Left ventricle myocardium inferior (tissue), 1 donor: ENCODE measurements around the gene CLDN25. TPM values are rescaled to one million over a fixed set of nuclear protein-coding genes. Genes with fewer than 3 reads are reported as not detected.

Experiments used
- DNase-seq: peaks from one replicate; pipeline ENCODE4 v3.0.0-alpha.2; 2020
- H3K27ac ChIP-seq: fragments of 200-600 bp; replicated peaks from 2 replicates; pipeline ENCODE4 v1.8.0; 2021
- H3K27me3 ChIP-seq: fragments of 200-600 bp; 2 replicates; pipeline ENCODE4 v1.8.0; 2021; ENCODE audit warnings: low read depth
- H3K36me3 ChIP-seq: fragments of 200-600 bp; 2 replicates; pipeline ENCODE4 v1.8.0; 2021
- H3K4me1 ChIP-seq: fragments of 200-600 bp; 2 replicates; pipeline ENCODE4 v1.8.0; 2021
- H3K4me3 ChIP-seq: fragments of 200-600 bp; 2 replicates; pipeline ENCODE4 v1.8.0; 2021; ENCODE audit warnings: mild to moderate bottlenecking, moderate library complexity
- H3K9me3 ChIP-seq: fragments of 200-600 bp; replicated peaks from 2 replicates; pipeline ENCODE4 v1.8.0; 2021
- CTCF ChIP-seq: fragments of 200-600 bp; IDR thresholded peaks from 2 replicates; pipeline ENCODE4 v1.8.0; 2021; ENCODE audit warnings: antibody characterized with exemption, mild to moderate bottlenecking, borderline replicate concordance
- intact Hi-C: fragments of 100-400 bp; cut with micrococcal nuclease; formaldehyde crosslinking; loops from one replicate; pipeline ENCODE4 v1.11.0; 2022
- total RNA-seq: library from RNA; stranded (reverse); fragmentation: NEBNext Ultra II Directional; extraction: Animal tissue kit (Norgen Biotek cat#: 25700); gene quantifications from one replicate; pipeline ENCODE4 v1.2.1, GENCODE V29; 2021
- donor health status: DM: no; HTN: yes; CAD: no; lungs with severe emphysema.

The CLDN25 gene
- total RNA-seq, 1 donor from 2014 or later, result not detected

GRCh38 chr11:113796663-113797259 is 17.2 kb downstream of the CLDN25 start:
- no peaks in the 10 kb centered on the region for H3K9me3 ChIP-seq
- no peak overlapping the region for H3K4me3 ChIP-seq
- intact Hi-C loops, result no loop called here
- no peaks in the 10 kb centered on the region for H3K27me3 ChIP-seq
- H3K4me1 ChIP-seq, result no peaks in the 10 kb centered on the region
- peaks cover 40% of the 10 kb centered on the region for H3K36me3 ChIP-seq
- TF ChIP-seq CTCF, result peak; percentile 74
- no peak overlapping the region for H3K27ac ChIP-seq
- no peak for DNase-seq

- TF ChIP-seq CTCF, result no peak
- intact Hi-C loops, result no loop called here
- Histone ChIP-seq H3K9me3 (no peaks in the 10 kb centered on the region), H3K36me3 (peaks cover 95% of the 10 kb centered on the region), H3K27me3 (no peaks in the 10 kb centered on the region), H3K4me3 (no peak overlapping the region), H3K27ac (no peak overlapping the region), H3K4me1 (no peaks in the 10 kb centered on the region)
- DNase-seq, result no peak
Observed at GRCh38 chr11:113802621-113803020, 23.0 kb downstream of the CLDN25 start.

GRCh38 chr11:113805640-113806039 is 26.0 kb downstream of the CLDN25 start:
- TF ChIP-seq CTCF, result no peak
- Histone ChIP-seq H3K27ac (no peak overlapping the region), H3K36me3 (peaks cover 98% of the 10 kb centered on the region), H3K27me3 (no peaks in the 10 kb centered on the region), H3K9me3 (no peaks in the 10 kb centered on the region), H3K4me1 (no peaks in the 10 kb centered on the region), H3K4me3 (no peak overlapping the region)
- intact Hi-C loops, result no loop called here
- DNase-seq, result no peak

GRCh38 chr11:113806406-113806805 is 26.8 kb downstream of the CLDN25 start:
- Histone ChIP-seq H3K27ac (no peak overlapping the region), H3K27me3 (no peaks in the 10 kb centered on the region), H3K36me3 (peaks cover 98% of the 10 kb centered on the region), H3K4me3 (no peak overlapping the region), H3K9me3 (no peaks in the 10 kb centered on the region), H3K4me1 (no peaks in the 10 kb centered on the region)
- peak; percentile 56 for TF ChIP-seq CTCF
- intact Hi-C loops, result no loop called here
- no peak for DNase-seq

- H3K4me1 ChIP-seq, result peaks cover 13% of the 10 kb centered on the region
- H3K27ac ChIP-seq, result no peak overlapping the region
- no peak overlapping the region for H3K4me3 ChIP-seq
- TF ChIP-seq CTCF, result no peak
- intact Hi-C loops, result no loop called here
- H3K36me3 ChIP-seq, result peaks cover 98% of the 10 kb centered on the region
- no peak for DNase-seq
- H3K9me3 ChIP-seq, result no peaks in the 10 kb centered on the region
- H3K27me3 ChIP-seq, result no peaks in the 10 kb centered on the region
Observed at GRCh38 chr11:113808931-113809330, 29.3 kb downstream of the CLDN25 start.

- Histone ChIP-seq H3K4me1 (peaks cover 13% of the 10 kb centered on the region), H3K27me3 (no peaks in the 10 kb centered on the region), H3K36me3 (peaks cover 89% of the 10 kb centered on the region), H3K9me3 (no peaks in the 10 kb centered on the region), H3K4me3 (no peak overlapping the region), H3K27ac (no peak overlapping the region)
- DNase-seq, result no peak
- no peak for TF ChIP-seq CTCF
- intact Hi-C loops, result no loop called here
Observed at GRCh38 chr11:113814181-113814580, 34.6 kb downstream of the CLDN25 start.
